GM18907 (cell line): Measurements from ENCODE around the gene RPL19.
"Not testable (repeated sequence)": the region's sequence is repeated elsewhere in the genome, so short reads cannot be mapped to it uniquely, and the experiment has no call there.

ENCODE experiments used
- ATAC-seq: cut with Tn5 transposase; IDR thresholded peaks from one replicate; pipeline ENCODE4 v1.9.1; 2021; ENCODE audit warnings: mild to moderate bottlenecking, moderate library complexity; ENCODE audit not compliant: unreplicated experiment

RPL19 gene

GRCh38 chr17:39240631-39241030 is 40.5 kb downstream of the RPL19 start:
- ATAC-seq, result no peak

- ATAC-seq, result no peak
Measured at GRCh38 chr17:39243155-39243554, 43.1 kb downstream of the RPL19 start.

- ATAC-seq, result no peak
Measured at GRCh38 chr17:39244016-39244599, 44.0 kb downstream of the RPL19 start.

GRCh38 chr17:39244600-39245570 is 44.8 kb downstream of the RPL19 start:
- ATAC-seq, result peak; percentile 51

- ATAC-seq, result no peak
Measured at GRCh38 chr17:39246274-39246673, 46.2 kb downstream of the RPL19 start.

- ATAC-seq, result not testable (repeated sequence)
Measured at GRCh38 chr17:39250076-39250475, 50.0 kb downstream of the RPL19 start.

- no peak for ATAC-seq
Measured at GRCh38 chr17:39251997-39252396, 51.9 kb downstream of the RPL19 start.

- ATAC-seq, result no peak
Measured at GRCh38 chr17:39252788-39253460, 52.8 kb downstream of the RPL19 start.
